ENCODE data around the gene ENOX1. TPM values are rescaled to one million over a fixed set of nuclear protein-coding genes. Genes with fewer than 3 reads are reported as not detected.

Gene ENOX1
- total RNA-seq, 1 donor from 2014 or later: 0.60 TPM

- Histone ChIP-seq H3K27ac (replicated peaks) (no peak overlapping the region), H3K4me1 (no peaks in the 10 kb centered on the region)
Observed at GRCh38 chr13:43402380-43402779, 384.4 kb downstream of the ENOX1 start.

GRCh38 chr13:43401361-43401760 lies 385.4 kb downstream of the ENOX1 start:
- DNase-seq: no peak
- Histone ChIP-seq H3K36me3 (no peaks in the 10 kb centered on the region), H3K27me3 (ENCODE audit: low read depth) (no peaks in the 10 kb centered on the region), H3K27ac (replicated peaks) (no peak overlapping the region), H3K4me1 (no peaks in the 10 kb centered on the region), H3K4me3 (no peak overlapping the region), H3K9me3 (replicated peaks) (no peaks in the 10 kb centered on the region)
- no peak for TF ChIP-seq CTCF (IDR thresholded peaks at IDR 0.05; ENCODE audit: borderline replicate concordance)
- intact Hi-C loops (cut with micrococcal nuclease): no loop called here

More at GRCh38 chr13:43402380-43402779, 384.4 kb downstream of the ENOX1 start:
- Histone ChIP-seq H3K27me3 (ENCODE audit: low read depth) (no peaks in the 10 kb centered on the region), H3K36me3 (no peaks in the 10 kb centered on the region), H3K4me3 (no peak overlapping the region), H3K9me3 (replicated peaks) (no peaks in the 10 kb centered on the region)
- DNase-seq: no peak
- no peak for TF ChIP-seq CTCF (IDR thresholded peaks at IDR 0.05; ENCODE audit: borderline replicate concordance)
- intact Hi-C loops (cut with micrococcal nuclease): no loop called here

- Histone ChIP-seq H3K4me1 (no peaks in the 10 kb centered on the region), H3K36me3 (no peaks in the 10 kb centered on the region), H3K4me3 (no peak overlapping the region), H3K9me3 (replicated peaks) (no peaks in the 10 kb centered on the region), H3K27ac (replicated peaks) (no peak overlapping the region), H3K27me3 (ENCODE audit: low read depth) (no peaks in the 10 kb centered on the region)
- no peak for TF ChIP-seq CTCF (IDR thresholded peaks at IDR 0.05; ENCODE audit: borderline replicate concordance)
- intact Hi-C loops (cut with micrococcal nuclease): no loop called here
- no peak for DNase-seq
Observed at GRCh38 chr13:43397111-43397510, 389.7 kb downstream of the ENOX1 start.

- Histone ChIP-seq H3K4me3 (no peak overlapping the region), H3K36me3 (no peaks in the 10 kb centered on the region), H3K27me3 (ENCODE audit: low read depth) (no peaks in the 10 kb centered on the region), H3K4me1 (peaks cover 13% of the 10 kb centered on the region), H3K27ac (replicated peaks) (no peak overlapping the region), H3K9me3 (replicated peaks) (no peaks in the 10 kb centered on the region)
- DNase-seq: no peak
- TF ChIP-seq CTCF (IDR thresholded peaks at IDR 0.05; ENCODE audit: borderline replicate concordance): no peak
- intact Hi-C loops (cut with micrococcal nuclease): no loop called here
Observed at GRCh38 chr13:43391036-43391435, 395.7 kb downstream of the ENOX1 start.

GRCh38 chr13:43390619-43391018 lies 396.2 kb downstream of the ENOX1 start:
- no peaks in the 10 kb centered on the region for H3K9me3 ChIP-seq (replicated peaks)
- intact Hi-C loops (cut with micrococcal nuclease): no loop called here
- no peak overlapping the region for H3K27ac ChIP-seq (replicated peaks)
- H3K27me3 ChIP-seq (ENCODE audit: low read depth): no peaks in the 10 kb centered on the region
- no peak overlapping the region for H3K4me3 ChIP-seq
- H3K4me1 ChIP-seq: peaks cover 13% of the 10 kb centered on the region
- H3K36me3 ChIP-seq: no peaks in the 10 kb centered on the region
- no peak for DNase-seq
- TF ChIP-seq CTCF (IDR thresholded peaks at IDR 0.05; ENCODE audit: borderline replicate concordance): no peak

- H3K27me3 ChIP-seq (ENCODE audit: low read depth): no peaks in the 10 kb centered on the region
- no peak for DNase-seq
- no peaks in the 10 kb centered on the region for H3K36me3 ChIP-seq
- H3K4me3 ChIP-seq: no peak overlapping the region
- intact Hi-C loops (cut with micrococcal nuclease): no loop called here
- no peak overlapping the region for H3K27ac ChIP-seq (replicated peaks)
- H3K4me1 ChIP-seq: peaks cover 13% of the 10 kb centered on the region
- no peaks in the 10 kb centered on the region for H3K9me3 ChIP-seq (replicated peaks)
- TF ChIP-seq CTCF (IDR thresholded peaks at IDR 0.05; ENCODE audit: borderline replicate concordance): no peak
Observed at GRCh38 chr13:43389983-43390382, 396.8 kb downstream of the ENOX1 start.
